ENCODE data around the gene PHF8. TPM values are rescaled to one million over a fixed set of nuclear protein-coding genes. Genes with fewer than 3 reads are reported as not detected.

PHF8 gene
- polyA plus RNA-seq: 10 to 100 TPM in 2 of 3 donors, 1 to 10 TPM in 1; 7.1 to 11.4 (median 10.4) TPM

DNA sequence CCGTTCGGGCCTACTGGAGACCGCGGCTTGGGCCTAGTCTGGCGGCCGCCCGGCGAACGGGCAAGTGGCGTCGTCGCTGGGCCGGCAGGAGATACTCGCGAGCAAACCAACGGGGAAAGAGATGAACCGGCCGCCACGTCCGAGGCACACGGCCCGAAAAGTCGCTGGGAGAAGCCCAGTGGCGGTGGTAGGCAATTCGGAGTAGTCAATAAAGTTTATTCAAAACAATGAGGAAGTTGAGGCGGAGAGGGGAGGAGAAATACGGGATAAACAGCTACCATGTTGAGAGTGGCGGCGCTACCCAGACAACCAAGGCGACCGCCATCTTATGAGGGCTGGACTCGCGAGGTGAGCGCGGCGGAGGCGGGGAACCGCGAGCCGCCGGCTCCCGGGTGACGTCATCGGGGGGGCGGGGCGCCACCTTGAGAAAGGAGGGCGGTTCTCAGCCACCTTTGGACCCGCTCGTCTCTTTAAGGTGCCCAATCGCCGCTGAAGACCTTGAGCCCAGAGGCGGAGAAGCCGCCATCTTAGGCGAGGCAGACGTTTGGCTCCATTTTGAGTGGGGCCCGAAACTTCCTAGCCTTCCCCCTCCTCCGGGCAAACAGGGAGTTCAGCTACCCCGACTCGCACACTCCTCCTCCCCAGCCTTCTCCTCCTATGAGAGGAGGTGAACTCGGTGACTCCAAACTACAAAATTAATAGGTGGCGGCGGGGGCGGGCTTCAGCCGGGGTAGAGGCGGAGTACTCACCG lies at the start of gene PHF8:
Gene PHF8, minus strand, starts transcription at position 348 of the 751 bp plus-strand sequence. CDS start 1,745 bp downstream, outside the sequence.
- WGBS, 3 donors: 0 to 34% (median 2%) methylated on average over 43 to 66 of the region's 66 CpGs

DNA sequence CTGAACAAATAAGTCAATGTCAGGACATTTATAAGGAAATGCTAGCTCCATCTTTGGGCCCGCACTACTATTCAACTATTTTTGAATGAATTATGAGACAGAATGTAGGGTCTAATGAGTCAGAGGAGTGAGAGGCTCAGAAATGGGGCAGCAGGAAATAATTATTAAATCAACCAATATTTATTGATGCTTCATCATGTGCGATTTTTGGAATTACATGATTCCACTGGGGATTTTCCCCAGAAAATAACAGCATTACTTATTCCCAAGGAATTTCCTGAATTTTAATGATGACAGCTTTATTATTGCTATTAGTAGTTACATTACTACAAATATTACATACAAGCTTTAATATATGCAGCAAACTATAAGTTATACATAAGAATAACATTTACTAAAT lies 49.3 kb upstream of the PHF8 start:
- WGBS, 3 donors: 61 to 81% (median 73%) methylated on average over 2 of the region's 2 CpGs
- H3K27ac ChIP-seq (ENCODE audit: low read depth, low read length): no peak overlapping the region

More for the DNA sequence above, at the start of gene PHF8:
- H3K27ac ChIP-seq (ENCODE audit: low read depth, low read length): peak within 1 kb of the TSS; percentile 38

DNA sequence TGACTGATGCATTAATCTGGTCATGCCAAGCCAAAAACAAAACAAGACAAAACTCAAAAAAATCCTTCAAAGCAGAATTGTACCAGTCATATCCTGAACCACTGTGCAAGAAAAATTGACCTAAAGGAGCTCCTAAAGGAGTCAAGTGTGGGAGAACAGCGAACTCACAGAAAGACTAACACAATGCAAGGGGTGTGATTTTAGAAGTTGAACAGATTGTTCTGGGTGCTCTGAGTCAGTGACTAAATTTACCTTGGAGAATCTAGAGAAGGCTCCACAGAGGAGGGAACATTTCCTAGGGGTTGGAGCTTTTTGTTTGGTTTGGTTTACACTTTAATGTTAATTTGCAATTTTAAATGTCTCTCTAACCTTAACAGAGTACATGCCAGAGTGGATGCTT lies 48.9 kb upstream of the PHF8 start:
- WGBS, 3 donors: 71 to 92% (median 90%) methylated on average over 1 of the region's 1 CpG

DNA sequence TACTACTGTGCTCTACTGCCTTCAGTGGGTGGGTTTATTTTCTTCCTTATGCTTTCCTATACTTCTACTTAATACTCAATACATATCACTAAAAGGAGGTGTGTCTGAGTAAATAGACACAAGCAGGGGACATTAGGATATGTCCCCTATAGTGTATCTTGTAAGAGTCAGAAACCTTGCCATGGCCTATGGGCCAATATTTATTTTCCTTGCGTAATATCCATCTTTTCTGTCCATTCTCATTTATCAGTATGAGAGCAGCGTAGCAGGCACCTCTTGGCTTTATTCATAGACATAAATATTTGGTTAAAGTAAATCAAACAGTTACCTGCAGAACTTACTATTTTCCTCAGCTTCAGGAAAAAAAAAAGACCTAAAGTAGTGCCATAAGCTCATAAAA lies 46.6 kb upstream of the PHF8 start:
- 65 to 98% (median 80%) methylated on average over 2 of the region's 2 CpGs for WGBS, 3 donors

More for the DNA sequence above, 48.9 kb upstream of the PHF8 start:
- no peak overlapping the region for H3K27ac ChIP-seq (ENCODE audit: low read depth, low read length)

DNA sequence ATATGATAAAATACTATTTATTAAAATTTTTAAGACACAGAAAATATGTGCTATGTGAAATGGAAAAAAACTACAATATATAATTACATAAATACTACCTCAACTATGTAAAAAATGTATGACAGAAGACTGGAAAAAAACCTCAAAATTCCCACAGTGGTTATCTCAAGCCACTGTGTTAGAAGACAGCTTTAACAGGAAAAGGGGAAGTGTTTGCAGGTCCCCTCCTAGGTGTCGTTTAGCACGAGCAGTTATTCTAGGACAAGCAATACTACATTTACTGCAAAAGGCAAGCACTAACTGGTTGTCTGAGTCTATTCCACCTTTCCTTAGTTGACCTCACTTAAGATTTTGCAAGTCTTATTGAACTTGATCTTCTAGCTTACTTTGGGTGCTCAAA lies 44.9 kb upstream of the PHF8 start:
- no peak overlapping the region for H3K27ac ChIP-seq (ENCODE audit: low read depth, low read length)
- 75 to 95% (median 77%) methylated on average over 2 of the region's 2 CpGs for WGBS, 3 donors

More for the DNA sequence above, 46.6 kb upstream of the PHF8 start:
- H3K27ac ChIP-seq (ENCODE audit: low read depth, low read length): no peak overlapping the region

DNA sequence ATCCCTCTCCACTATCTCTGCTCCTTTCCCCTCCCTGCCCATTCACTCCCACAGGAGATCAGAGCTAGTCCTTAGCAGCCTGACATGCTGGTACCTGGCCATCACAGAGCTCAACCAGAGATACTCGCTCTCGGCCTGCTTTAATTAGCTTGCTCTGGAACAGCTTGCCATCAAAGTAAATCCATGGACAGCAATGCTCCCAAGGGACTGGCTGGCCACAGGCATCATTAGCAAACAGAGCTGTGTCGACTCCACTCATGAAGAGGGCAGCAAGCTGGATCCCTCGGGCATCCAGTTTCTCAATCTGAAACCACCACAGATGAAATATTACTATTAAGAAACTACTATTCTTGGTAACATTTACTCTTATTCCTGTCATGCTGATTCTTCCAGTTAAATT lies 43.4 kb upstream of the PHF8 start:
- WGBS, 3 donors: 69 to 89% (median 69%) methylated on average over 4 of the region's 4 CpGs

DNA sequence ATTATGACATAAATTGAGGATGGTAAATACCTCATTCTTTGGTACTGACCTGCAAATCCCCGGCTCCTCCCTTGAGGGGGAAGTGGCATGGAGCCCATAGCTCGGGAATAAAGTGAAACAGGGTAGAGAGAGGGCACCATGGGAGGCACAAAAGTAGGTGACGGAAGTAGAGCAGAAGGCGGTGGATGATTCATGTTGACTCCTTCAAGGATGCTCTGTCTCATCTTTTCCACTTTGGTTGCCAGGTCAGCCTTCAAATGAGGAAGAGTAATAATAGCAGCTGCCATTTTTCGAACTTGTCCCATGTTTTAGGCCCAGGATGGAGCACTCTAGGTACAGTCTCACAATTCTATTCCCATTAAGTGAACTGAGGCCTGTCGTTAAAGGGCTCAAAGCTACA lies 41.4 kb upstream of the PHF8 start:
- no peak overlapping the region for H3K27ac ChIP-seq (ENCODE audit: low read depth, low read length)
- WGBS, 3 donors: 80 to 97% (median 92%) methylated on average over 6 of the region's 6 CpGs

More for the DNA sequence above, 43.4 kb upstream of the PHF8 start:
- H3K27ac ChIP-seq (ENCODE audit: low read depth, low read length): no peak overlapping the region

DNA sequence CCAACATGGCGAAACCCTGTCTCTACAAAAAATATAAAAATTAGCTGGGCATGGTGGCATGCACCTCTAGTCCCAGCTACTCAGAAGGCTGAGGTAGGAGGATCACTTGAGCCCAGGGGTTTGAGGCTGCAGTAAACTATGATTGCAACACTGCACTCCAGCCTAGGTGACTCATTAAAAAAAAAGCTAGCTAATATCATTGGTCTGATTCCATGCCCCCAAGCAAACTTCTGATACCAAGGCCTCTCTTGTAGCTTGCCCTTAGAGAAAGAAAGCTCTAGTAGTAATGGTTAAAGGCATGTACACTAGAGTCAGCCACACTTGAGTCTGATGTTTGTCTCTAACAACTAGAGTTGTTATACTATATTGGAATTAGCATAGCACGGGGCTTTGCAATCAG lies 32.6 kb upstream of the PHF8 start:
- WGBS, 3 donors: 78 to 98% (median 97%) methylated on average over 2 of the region's 2 CpGs

DNA sequence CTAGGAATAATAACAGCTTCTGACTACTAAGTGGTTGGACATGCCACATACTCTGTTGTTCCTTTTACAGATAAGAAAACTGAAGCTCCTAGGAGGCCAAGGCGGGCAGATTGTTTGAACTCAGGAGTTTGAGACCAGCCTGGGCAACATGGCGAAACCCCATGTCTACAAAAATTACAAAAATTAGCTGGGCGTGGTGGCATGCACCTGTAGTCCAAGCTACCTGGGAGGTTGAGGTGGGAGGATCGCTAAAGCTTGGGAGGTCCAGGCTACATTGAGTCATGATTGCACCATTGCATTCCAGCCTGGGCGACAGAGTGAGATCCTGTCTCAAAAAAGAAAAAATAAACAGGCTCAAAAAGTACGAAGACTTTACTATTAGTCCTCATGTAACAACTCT lies 30.6 kb upstream of the PHF8 start:
- H3K27ac ChIP-seq (ENCODE audit: low read depth, low read length): no peak overlapping the region
- 89 to 100% (median 96%) methylated on average over 6 of the region's 6 CpGs for WGBS, 3 donors

More for the DNA sequence above, 32.6 kb upstream of the PHF8 start:
- H3K27ac ChIP-seq (ENCODE audit: low read depth, low read length): no peak overlapping the region

DNA sequence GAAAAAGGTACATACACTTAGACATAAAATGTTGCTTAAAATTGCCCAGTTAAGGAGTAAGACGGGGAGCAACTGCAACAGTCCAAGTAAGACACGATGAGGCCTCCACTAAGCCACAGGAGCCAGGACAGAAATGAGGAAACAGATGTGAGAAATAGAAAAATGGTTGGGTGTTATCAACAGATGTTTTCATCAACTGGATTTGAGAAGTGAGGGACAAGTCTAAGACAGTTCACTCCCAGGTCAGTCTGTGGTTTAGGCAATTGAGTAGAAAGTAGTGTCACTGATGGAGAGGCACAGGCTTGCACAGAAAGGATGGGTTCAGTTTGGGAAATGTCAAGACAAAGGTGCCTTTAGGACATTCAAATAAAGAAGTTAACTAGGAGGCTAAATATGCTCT lies 23.5 kb upstream of the PHF8 start:
- 30 to 89% (median 40%) methylated on average over 2 of the region's 2 CpGs for WGBS, 3 donors
- H3K27ac ChIP-seq (ENCODE audit: low read depth, low read length): no peak overlapping the region

DNA sequence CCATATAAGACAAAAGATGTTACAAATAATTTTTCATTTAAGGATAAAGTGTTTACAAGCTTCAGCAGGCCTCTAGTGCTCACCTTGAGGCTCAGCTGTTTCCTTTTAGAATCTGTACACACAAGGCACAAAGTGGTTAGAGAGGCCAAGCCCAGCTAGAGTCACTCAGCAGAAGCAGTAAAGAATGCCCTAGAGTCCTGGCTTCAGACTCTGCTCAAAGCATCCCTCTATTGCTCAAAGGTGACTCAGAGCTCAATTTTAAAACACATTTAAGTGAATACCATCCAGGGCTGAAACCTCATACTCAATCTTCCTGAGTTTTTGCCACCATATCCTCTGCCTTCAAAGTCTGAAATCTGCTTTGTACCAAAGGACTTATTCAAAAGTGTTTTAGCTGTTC lies 22.6 kb upstream of the PHF8 start:
- no peak overlapping the region for H3K27ac ChIP-seq (ENCODE audit: low read depth, low read length)

DNA sequence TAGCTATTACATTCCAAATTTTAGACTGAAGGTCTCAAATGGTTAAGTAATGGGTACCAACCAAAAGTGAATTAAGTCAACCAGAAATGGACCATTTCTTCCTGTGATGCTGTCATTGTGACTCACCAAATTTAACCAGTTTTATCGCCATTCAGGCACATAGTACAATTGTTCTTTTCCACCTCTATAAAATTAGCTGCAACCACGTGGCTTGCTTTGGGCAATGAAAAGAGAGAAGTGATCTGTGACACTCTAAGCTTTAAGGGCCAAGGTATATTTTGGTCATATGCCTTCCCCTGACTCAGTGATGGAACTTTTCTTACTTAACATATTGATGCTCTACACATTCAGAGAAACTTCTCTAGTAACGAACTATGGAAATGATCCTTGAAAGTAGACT lies 20.3 kb upstream of the PHF8 start:
- H3K27ac ChIP-seq (ENCODE audit: low read depth, low read length): no peak overlapping the region
- WGBS, 3 donors: 79 to 96% (median 93%) methylated on average over 3 of the region's 3 CpGs

DNA sequence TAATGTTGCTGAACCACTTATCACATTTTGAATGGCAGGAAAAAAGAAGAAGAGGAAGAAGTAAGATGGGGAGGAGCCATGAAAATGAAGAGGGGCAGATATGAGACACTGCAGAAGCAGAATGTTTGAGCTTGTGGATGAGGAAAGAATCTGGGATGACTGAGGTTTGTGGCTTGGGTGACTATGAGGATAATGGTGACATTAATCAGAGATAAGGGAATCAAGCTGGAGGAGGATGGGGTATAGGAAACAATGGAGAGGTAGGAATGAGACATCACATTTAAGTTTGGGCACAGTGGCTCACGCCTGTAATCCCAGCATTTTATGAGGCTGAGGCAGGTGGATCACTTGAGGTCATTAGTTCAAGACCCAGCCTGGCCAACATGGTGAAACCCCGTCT lies 19.1 kb upstream of the PHF8 start:
- WGBS, 3 donors: 83 to 87% (median 84%) methylated on average over 2 of the region's 2 CpGs
- H3K27ac ChIP-seq (ENCODE audit: low read depth, low read length): no peak overlapping the region

DNA sequence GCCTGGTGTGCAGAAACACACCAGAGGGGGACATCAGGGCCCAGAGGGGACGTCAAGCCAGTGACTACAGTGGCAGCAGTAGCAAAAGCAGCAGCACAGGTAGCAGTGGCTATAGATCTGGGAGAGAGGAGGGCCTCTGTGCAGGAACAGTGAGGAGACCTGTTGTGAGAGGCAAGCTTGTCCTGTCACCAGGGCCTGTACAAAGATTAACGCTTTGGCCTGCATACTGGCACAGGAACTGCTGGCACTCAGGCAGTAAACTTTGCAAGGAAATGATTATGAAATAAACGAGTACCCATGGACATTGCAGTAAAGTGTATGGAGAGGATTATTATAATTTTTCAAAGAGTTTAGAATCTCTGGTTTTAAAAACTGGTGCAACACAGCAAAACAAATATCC lies 5.5 kb upstream of the PHF8 start:
- WGBS, 3 donors: 27 to 35% (median 34%) methylated on average over 3 of the region's 3 CpGs
- no peak overlapping the region for H3K27ac ChIP-seq (ENCODE audit: low read depth, low read length)

DNA sequence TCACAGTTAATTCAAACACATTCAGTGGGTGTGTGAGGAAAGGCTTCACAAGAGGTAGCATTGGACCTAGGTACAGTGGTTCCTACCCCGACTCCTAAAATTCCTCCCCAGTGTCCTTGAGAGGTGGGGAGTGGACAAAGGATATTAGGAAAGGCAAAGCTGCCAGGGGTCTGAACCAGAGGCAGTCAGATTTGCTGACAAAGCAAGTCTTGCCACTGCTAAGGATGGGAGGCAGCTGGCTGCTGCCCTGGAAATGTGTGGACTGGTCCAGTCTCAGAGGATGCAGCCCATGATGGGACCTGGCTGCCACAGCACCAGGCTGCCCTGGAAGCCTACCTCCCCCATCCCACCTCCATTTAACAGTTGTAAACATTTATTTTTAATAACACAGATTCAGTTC lies 4.1 kb upstream of the PHF8 start:
- no peak overlapping the region for H3K27ac ChIP-seq (ENCODE audit: low read depth, low read length)
- WGBS, 3 donors: 62 to 83% (median 81%) methylated on average over 1 of the region's 1 CpG

DNA sequence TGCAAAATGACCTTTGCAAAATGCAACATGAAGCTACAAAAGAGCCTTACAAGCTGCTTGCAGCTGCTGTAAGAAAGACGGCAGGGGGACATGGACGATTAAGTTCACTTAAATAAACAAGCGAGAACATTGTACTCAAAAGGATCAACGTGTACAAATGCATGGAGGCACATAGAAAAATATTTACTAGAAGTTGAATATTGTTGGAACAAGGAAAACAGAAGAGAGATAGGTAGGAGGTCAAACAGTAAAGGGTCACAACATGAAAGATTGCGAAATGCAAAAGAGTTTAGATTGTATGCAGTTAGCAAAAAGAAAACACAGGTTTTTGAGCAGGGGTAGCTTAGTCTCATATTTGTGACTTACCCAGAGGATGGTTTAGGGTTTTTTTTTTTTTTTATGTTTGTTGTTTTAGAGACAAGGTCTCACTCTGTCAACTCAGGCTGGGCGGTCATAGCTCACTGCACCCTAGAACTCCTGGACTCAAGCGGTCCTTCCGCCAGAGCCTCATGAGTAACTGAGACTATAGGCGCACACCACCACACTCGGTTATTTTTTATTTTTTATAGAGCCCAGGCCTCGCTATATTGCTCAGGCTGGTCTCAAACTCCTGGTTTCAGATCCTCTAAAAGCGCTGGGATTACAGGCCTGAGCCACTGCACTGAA lies 1.4 kb upstream of the PHF8 start:
- H3K27ac ChIP-seq (ENCODE audit: low read depth, low read length): no peak overlapping the region
- 70 to 90% (median 83%) methylated on average over 10 to 12 of the region's 12 CpGs for WGBS, 3 donors

DNA sequence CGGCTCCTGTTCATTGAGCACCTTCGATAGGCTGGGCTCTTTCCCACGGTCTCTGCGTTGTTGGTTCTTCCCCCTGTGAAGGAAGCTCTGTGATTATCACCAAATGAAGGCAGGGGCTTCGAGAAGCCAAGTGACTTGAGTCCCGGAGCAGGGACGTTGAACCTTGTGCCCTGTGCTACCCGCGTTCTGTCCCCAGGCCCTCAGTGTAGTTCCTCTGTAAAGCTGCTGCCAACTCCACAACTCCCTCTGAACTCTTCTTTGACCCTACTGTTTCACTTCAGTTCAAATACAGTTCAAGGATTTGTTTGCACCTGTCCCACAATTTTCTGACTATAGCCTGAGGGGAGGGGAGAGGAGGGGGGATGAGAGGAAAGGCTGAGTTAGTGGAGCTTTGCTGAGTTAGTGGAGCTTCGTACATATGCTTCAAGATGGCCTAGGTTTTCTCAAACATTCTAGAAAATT lies 635 bp upstream of the PHF8 start:
- 6 to 27% (median 11%) methylated on average over 2 to 10 of the region's 10 CpGs for WGBS, 3 donors
- H3K27ac ChIP-seq (ENCODE audit: low read depth, low read length): peak overlapping the region; percentile 38

DNA sequence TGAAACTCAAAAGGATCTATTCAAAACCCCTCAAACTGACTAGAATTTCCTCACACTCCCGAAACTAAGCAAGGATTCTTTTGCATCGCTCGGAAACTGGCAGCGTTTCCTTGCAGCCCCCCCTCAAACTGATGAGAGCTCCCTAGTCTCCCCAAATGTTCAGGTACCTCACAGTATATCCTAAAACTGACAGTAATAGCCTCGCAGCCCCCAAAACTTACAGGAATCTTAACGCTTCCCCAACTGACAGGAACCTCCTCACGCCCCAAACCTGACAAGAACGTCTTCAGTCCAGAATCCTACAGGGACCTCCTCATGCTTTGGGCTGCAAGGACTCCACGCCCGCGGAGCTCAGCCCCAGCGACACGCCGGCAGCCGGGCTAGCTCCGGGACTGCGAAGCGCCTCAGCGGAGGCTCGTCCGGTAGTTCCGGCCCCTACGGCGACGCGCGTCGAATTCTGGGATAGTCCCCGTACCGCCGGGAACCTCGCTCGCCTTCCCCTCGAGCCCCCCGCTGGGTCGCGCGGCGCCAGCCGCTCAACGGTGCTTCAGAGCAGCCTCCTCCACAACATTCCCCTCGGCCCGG lies 640 bp downstream of the PHF8 start:
- WGBS, 3 donors: 0 to 34% (median 0%) methylated on average over 25 to 43 of the region's 43 CpGs
- no peak overlapping the region for H3K27ac ChIP-seq (ENCODE audit: low read depth, low read length)

DNA sequence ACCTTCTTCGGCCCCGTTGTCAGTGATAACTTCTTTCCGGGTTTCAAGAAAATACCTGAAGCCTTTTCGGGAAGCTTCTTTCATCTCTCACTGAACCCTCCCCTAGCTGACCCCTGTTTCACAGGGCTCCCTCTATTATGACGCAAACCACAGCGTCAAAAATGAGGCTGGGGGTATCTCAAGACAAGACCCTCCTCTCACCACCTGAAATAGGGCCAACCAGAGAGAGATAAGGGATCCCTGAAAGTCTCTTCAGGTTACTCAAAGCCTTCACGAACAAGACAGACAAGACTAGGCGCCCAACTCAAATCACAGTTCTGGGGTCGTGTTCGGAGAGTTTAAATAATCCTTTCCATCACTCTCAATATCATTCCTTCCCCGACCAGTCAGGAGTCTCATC lies 1.2 kb downstream of the PHF8 start:
- H3K27ac ChIP-seq (ENCODE audit: low read depth, low read length): no peak overlapping the region
- WGBS, 3 donors: 0 to 35% (median 1%) methylated on average over 11 of the region's 11 CpGs
